GM10266 (cell line): Measurements from ENCODE around the gene GALNT7.

Experiments used
- DNase-seq: peaks from one replicate; pipeline ENCODE4 v3.0.0; 2012; ENCODE audit errors: extremely low spot score
- CTCF ChIP-seq: IDR thresholded peaks from 2 replicates; pipeline ENCODE4 v1.5.1; 2012; ENCODE audit warnings: mild to moderate bottlenecking, low read depth; ENCODE audit not compliant: control insufficient read depth, insufficient read depth; ENCODE audit errors: missing control alignments

GALNT7 gene

GRCh38 chr4:173307778-173308177 is 139.2 kb downstream of the GALNT7 start:
- no peak for DNase-seq

GRCh38 chr4:173311368-173311767 is 142.8 kb downstream of the GALNT7 start:
- no peak for DNase-seq
- no peak for TF ChIP-seq CTCF

More at GRCh38 chr4:173307778-173308177, 139.2 kb downstream of the GALNT7 start:
- TF ChIP-seq CTCF = no peak

GRCh38 chr4:173314715-173315114 is 146.1 kb downstream of the GALNT7 start:
- DNase-seq = no peak
- no peak for TF ChIP-seq CTCF

GRCh38 chr4:173316060-173316459 is 147.4 kb downstream of the GALNT7 start:
- no peak for DNase-seq
- TF ChIP-seq CTCF = no peak

GRCh38 chr4:173317004-173317403 is 148.4 kb downstream of the GALNT7 start:
- TF ChIP-seq CTCF = no peak

GRCh38 chr4:173318240-173318639 is 149.6 kb downstream of the GALNT7 start:
- TF ChIP-seq CTCF = no peak

More at GRCh38 chr4:173317004-173317403, 148.4 kb downstream of the GALNT7 start:
- no peak for DNase-seq

GRCh38 chr4:173318648-173319211 is 150.1 kb downstream of the GALNT7 start:
- no peak for DNase-seq
- TF ChIP-seq CTCF = no peak

More at GRCh38 chr4:173318240-173318639, 149.6 kb downstream of the GALNT7 start:
- DNase-seq = no peak
